HepG2 (cell line): ENCODE results near the gene CLASP2. TPM values are rescaled to one million over a fixed set of nuclear protein-coding genes. Genes with fewer than 3 reads are reported as not detected.

ENCODE experiments used
- ARNT ChIP-seq: fragments of 450-650 bp; IDR thresholded peaks from 2 replicates; pipeline ENCODE4 v1.6.1; 2017
- BRF2 ChIP-seq: sonication (generic); formaldehyde crosslinking; IDR thresholded peaks from 2 replicates; pipeline ENCODE4 v1.8.1; 2022; ENCODE audit warnings: mild to moderate bottlenecking, missing genetic modification reagents
- ETV6 ChIP-seq: sonication (generic); formaldehyde crosslinking; conservative IDR thresholded peaks from 2 replicates; pipeline ENCODE4 v1.4.0; 2020; ENCODE audit warnings: missing genetic modification reagents
- NFKB2 ChIP-seq: sonication (generic); formaldehyde crosslinking; IDR thresholded peaks from 2 replicates; pipeline ENCODE4 v1.4.0; 2020; ENCODE audit warnings: missing genetic modification reagents, borderline replicate concordance
- ONECUT2 ChIP-seq: sonication (generic); formaldehyde crosslinking; IDR thresholded peaks from 2 replicates; pipeline ENCODE4 v1.4.0; 2020; ENCODE audit warnings: missing genetic modification reagents
- PATZ1 ChIP-seq: sonication (generic); formaldehyde crosslinking; IDR thresholded peaks from 2 replicates; pipeline ENCODE4 v1.4.0; 2020; ENCODE audit warnings: missing genetic modification reagents
- PBX3 ChIP-seq: sonication (generic); formaldehyde crosslinking; IDR thresholded peaks from 2 replicates; pipeline ENCODE4 v1.8.1; 2023; ENCODE audit warnings: missing genetic modification reagents, inconsistent platforms, borderline replicate concordance
- RORA ChIP-seq: sonication (generic); formaldehyde crosslinking; IDR thresholded peaks from 2 replicates; pipeline ENCODE4 v1.5.0; 2020; ENCODE audit warnings: mild to moderate bottlenecking, missing genetic modification reagents, moderate library complexity
- U2AF1 ChIP-seq: fragments of 200-400 bp; formaldehyde crosslinking; optimal IDR thresholded peaks from 2 replicates; pipeline ENCODE3; 2017; ENCODE audit warnings: mild to moderate bottlenecking, low read depth, low read length
- UBTF ChIP-seq: sonication (generic); formaldehyde crosslinking; IDR thresholded peaks from 2 replicates; pipeline ENCODE4 v1.4.0; 2020; ENCODE audit warnings: mild to moderate bottlenecking, missing genetic modification reagents
- ZNF143 ChIP-seq: sonication (generic); formaldehyde crosslinking; IDR thresholded peaks from 2 replicates; pipeline ENCODE4 v1.4.0; 2020; ENCODE audit warnings: missing genetic modification reagents
- ZNF17 ChIP-seq: sonication (generic); formaldehyde crosslinking; IDR thresholded peaks from 2 replicates; pipeline ENCODE4 v1.5.0; 2020; ENCODE audit warnings: mild to moderate bottlenecking, missing genetic modification reagents
- ZNF337 ChIP-seq: sonication (generic); formaldehyde crosslinking; IDR thresholded peaks from 2 replicates; pipeline ENCODE4 v1.5.1; 2020; ENCODE audit warnings: missing genetic modification reagents, low read depth, mild to moderate bottlenecking, borderline replicate concordance
- ZNF362 ChIP-seq: sonication (generic); formaldehyde crosslinking; IDR thresholded peaks from 2 replicates; pipeline ENCODE4 v1.4.0; 2020; ENCODE audit warnings: missing genetic modification reagents, mild to moderate bottlenecking, borderline replicate concordance
- ZNF556 ChIP-seq: sonication (generic); formaldehyde crosslinking; IDR thresholded peaks from 2 replicates; pipeline ENCODE4 v1.4.0; 2020; ENCODE audit warnings: mild to moderate bottlenecking, missing genetic modification reagents, borderline replicate concordance
- ZNF574 ChIP-seq: sonication (generic); formaldehyde crosslinking; IDR thresholded peaks from 2 replicates; pipeline ENCODE4 v1.4.0; 2020; ENCODE audit warnings: missing genetic modification reagents
- ZNF879 ChIP-seq: sonication (generic); formaldehyde crosslinking; IDR thresholded peaks from 2 replicates; pipeline ENCODE4 v1.8.1; 2023; ENCODE audit warnings: missing genetic modification reagents
- ZSCAN9 ChIP-seq: IDR thresholded peaks from 2 replicates; pipeline ENCODE4 v1.6.1; 2016; ENCODE audit warnings: borderline replicate concordance
- polyA plus RNA-seq, 8 experiments: library from polyadenylated mRNA; depleted of rRNA in 3 of 8; stranded (reverse) in 7 of 8; unstranded in 1 of 8; fragments of >200 nt; fragmentation: Illumina TruSeq in 4 of 8; extraction: Trizol in 4 of 8; gene quantifications; 2 replicates each; pipeline versions ENCODE4 v1.2.1 to v1.2.3, GENCODE V29; 2011 to 2016; ENCODE audit warnings: low read depth in 4 of 8, missing spikeins in 1 of 8, mixed read lengths in 1 of 8; ENCODE audit not compliant: insufficient read depth in 1 of 8
- total RNA-seq, 5 experiments: library from RNA; depleted of rRNA; stranded (reverse); fragments of >200 nt; fragmentation: Illumina TruSeq; extraction: Trizol; gene quantifications; 2 replicates each; pipeline ENCODE4 v1.2.3, GENCODE V29; 2016; ENCODE audit warnings: low read depth in 1 of 5

Gene CLASP2
- total and polyA plus RNA-seq, 2 of the 13 experiments (the other 11 are each of a cell fraction or from before 2014, with no cell fraction given) = 15.7 to 34.8 TPM

GRCh38 chr3:33717866-33718594, at the start of gene CLASP2 (continued):
- peak; percentile 64 for TF ChIP-seq PATZ1
- TF ChIP-seq ZNF574 (CRISPR knock-in tag) = 0 out of 2 replicates have a peak, but pooled peaks have one; percentile 8
- TF ChIP-seq ZNF337 (CRISPR knock-in tag) = peak; percentile 44; the same call in 1 of the 2 replicates
- TF ChIP-seq ETV6 = peak; percentile 58; the same call in 1 of the 2 replicates
- 0 out of 2 replicates have a peak, but pooled peaks have one; percentile 21 for TF ChIP-seq RORA (CRISPR knock-in tag)
- TF ChIP-seq ARNT = no peak
- peak; percentile 83 for TF ChIP-seq ZNF879 (CRISPR knock-in tag)
- TF ChIP-seq ZNF143 (CRISPR knock-in tag) = no peak
- TF ChIP-seq U2AF1 = no peak
- no peak for TF ChIP-seq PBX3 (CRISPR knock-in tag)
- TF ChIP-seq ZNF362 = peak; percentile 80; the same call in 1 of the 2 replicates
- TF ChIP-seq UBTF (CRISPR knock-in tag) = peak; percentile 94; the same call in 1 of the 2 replicates
- TF ChIP-seq ONECUT2 (CRISPR knock-in tag) = no peak
- no peak for TF ChIP-seq ZNF17
- TF ChIP-seq ZSCAN9 (CRISPR knock-in tag) = peak; percentile 27; the same call in 1 of the 2 replicates
- peak; percentile 31; the same call in 1 of the 2 replicates for TF ChIP-seq ZNF556
- TF ChIP-seq NFKB2 (CRISPR knock-in tag) = peak; percentile 6; the same call in 1 of the 2 replicates
- TF ChIP-seq BRF2 (CRISPR knock-in tag) = no peak
